Esophagus (tissue), 2 donors: ENCODE measurements around the gene EVX2. TPM values are rescaled to one million over a fixed set of nuclear protein-coding genes. Genes with fewer than 3 reads are reported as not detected.

Experiments used
- H3K27ac ChIP-seq, 2 donors: one replicate each; pipeline ENCODE4 v1.5.1; 2013; ENCODE audit warnings: low read depth in 2 of 2, mild to moderate bottlenecking in 2 of 2, inconsistent platforms in 1 of 2, low read length in 1 of 2, moderate library complexity in 1 of 2
- H3K27me3 ChIP-seq, 2 donors: one replicate each; pipeline ENCODE4 v1.6.1; 2013; ENCODE audit warnings: low read length in 2 of 2, control low read depth in 1 of 2, mild to moderate bottlenecking in 1 of 2; ENCODE audit not compliant: insufficient read depth in 2 of 2, control insufficient read depth in 1 of 2
- H3K36me3 ChIP-seq, 2 donors: one replicate each; pipeline ENCODE4 v1.6.1; 2013; ENCODE audit warnings: low read length in 1 of 2; ENCODE audit not compliant: control insufficient read depth in 2 of 2, insufficient read depth in 2 of 2
- H3K4me1 ChIP-seq, 2 donors: one replicate each; pipeline ENCODE4 v1.6.1; 2013; ENCODE audit warnings: low read length in 1 of 2; ENCODE audit not compliant: control insufficient read depth in 2 of 2, insufficient read depth in 2 of 2
- H3K4me3 ChIP-seq, 2 donors: one replicate each; pipeline ENCODE4 v1.5.1; 2013; ENCODE audit warnings: low read length in 2 of 2, mild to moderate bottlenecking in 2 of 2, low read depth in 1 of 2, moderate library complexity in 1 of 2
- H3K9me3 ChIP-seq, 2 donors: one replicate each; pipeline ENCODE4 v1.6.1; 2013; ENCODE audit warnings: mild to moderate bottlenecking in 2 of 2, low read depth in 1 of 2, low read length in 1 of 2, moderate library complexity in 1 of 2; ENCODE audit not compliant: control insufficient read depth in 2 of 2, insufficient read depth in 1 of 2
- WGBS, 2 donors: extraction: QIAGEN DNeasy Blood & Tissue Kit; methylation state at CpG; one replicate each; pipeline ENCODE4 v1.1.7; 2013; 5-methylcytosine and 5-hydroxymethylcytosine counted together
- polyA plus RNA-seq, 2 donors: library from polyadenylated mRNA; stranded (reverse); fragments of 200-250 nt; gene quantifications; one replicate each; pipeline ENCODE4 v1.2.3, GENCODE V29; 2013
- donor health status: healthy with polysubstance abuse.
- donor health status: Bipolar disorder and iron deficiency.

Gene EVX2
- polyA plus RNA-seq, 2 donors, result not detected

DNA sequence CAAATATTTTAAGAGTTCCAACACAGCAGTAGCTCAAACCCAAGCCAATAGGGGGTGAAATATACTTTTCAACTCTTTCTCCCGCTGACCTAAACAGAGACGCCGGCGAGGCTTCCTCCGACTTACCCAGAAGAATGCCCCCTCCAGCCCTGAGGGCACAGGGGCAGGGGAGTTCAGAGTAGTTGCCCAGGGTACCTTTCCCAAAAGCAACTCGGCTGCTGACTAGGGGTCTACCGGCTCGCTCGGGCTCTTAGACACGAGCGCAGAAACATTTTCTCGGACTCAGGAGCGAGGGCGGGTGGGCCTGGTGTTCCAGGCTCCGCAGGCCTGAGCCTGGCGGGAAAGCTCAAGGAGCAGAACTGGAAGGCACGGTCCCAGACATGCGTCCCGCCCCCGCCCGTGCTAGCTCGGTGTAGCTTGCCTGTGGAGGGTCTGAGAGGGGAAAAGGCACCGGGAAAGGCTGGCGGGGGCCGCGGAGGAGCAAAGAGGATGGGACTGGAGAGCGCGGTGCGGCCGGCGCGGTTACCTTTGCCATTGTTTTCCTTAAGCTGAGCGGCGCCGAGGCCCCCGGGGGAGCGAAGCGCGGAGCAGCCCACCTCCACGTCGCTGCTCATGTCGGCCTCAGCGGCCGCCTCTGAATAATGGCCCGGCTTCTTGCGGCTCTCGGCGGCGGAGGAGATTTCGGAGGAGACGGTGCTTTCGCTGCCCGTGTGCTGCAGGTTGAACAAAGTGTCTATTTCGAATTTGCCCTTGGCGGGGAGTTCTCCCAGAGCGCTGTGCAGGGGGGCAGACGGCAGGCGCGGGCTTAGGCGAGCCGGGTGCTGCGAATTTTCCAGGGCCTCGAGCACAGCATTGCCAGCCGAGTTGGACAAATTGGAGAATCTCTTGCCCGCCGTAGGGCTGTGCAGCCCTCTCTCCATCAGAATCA, 674 bp downstream of the EVX2 start:
- H3K27me3 ChIP-seq, result peaks cover 2 to 76% of the 10 kb centered on the region in 2 donors
- 7 to 11% methylated on average over 66 of the region's 66 CpGs for WGBS, 2 donors
- peaks cover 8 to 12% of the 10 kb centered on the region in 2 donors for H3K4me1 ChIP-seq
- H3K4me3 ChIP-seq, result no peak overlapping the region
- no peak overlapping the region for H3K27ac ChIP-seq
- H3K36me3 ChIP-seq, result no peaks in the 10 kb centered on the region
- H3K9me3 ChIP-seq, result peaks cover 13 to 36% of the 10 kb centered on the region in 2 donors

DNA sequence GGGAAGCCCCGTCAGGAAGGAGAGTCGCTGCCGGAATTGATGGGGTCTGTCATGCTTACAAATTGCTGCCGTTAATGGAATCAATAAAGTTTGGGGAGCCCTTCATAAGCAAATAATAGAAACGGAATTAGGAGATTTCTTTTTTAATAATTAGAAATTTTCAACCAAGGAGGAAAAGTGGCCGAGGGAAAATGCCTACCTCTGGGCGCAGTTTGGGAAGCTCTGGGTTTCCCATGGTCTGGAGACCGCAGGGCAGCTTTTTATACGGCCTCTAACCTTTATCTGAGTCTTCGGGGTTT, 1.3 kb downstream of the EVX2 start:
- Histone ChIP-seq H3K27ac (no peak overlapping the region), H3K4me1 (peaks cover 8 to 10% of the 10 kb centered on the region in 2 donors), H3K36me3 (no peaks in the 10 kb centered on the region), H3K9me3 (peaks cover 13 to 34% of the 10 kb centered on the region in 2 donors), H3K4me3 (no peak overlapping the region), H3K27me3 (peaks cover 2 to 70% of the 10 kb centered on the region in 2 donors)
- WGBS, 2 donors, result 11 to 18% methylated on average over 10 of the region's 10 CpGs

DNA sequence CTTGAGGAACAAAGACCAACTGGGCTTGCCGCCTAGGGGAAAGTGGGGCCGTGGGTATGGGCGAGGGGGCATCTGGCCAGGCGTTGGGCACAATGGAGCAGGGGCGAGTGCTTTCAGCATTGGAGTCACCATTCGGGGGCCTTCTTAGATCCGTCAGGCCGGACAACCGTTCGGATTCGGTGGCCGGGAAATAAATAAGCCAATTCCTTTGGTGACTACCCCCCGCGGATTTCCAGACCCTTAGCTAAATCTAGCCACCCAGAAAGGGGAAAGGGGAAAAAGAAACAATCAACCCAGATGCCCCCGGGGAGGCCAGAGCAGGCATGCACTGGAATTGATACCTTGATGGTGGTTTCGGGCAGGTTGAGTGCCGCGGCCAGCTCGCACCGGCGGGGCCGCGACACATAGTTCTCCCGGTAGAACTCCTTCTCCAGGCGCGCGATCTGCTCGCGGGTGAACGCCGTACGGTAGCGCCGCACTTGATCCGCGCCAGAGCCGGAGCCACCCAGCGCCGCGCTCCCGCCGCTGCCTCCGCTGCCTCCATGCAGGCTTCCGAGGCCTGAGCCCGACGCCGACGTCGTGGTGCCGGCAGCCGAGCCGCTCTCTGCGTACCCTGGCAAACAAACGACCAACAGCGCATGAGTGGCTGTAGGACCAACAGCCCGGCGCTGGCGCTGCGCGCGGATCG, 1.8 kb downstream of the EVX2 start:
- Histone ChIP-seq H3K4me3 (no peak overlapping the region), H3K27me3 (peaks cover 2 to 70% of the 10 kb centered on the region in 2 donors), H3K27ac (no peak overlapping the region), H3K4me1 (peaks cover 8 to 10% of the 10 kb centered on the region in 2 donors), H3K9me3 (peaks cover 13 to 34% of the 10 kb centered on the region in 2 donors), H3K36me3 (no peaks in the 10 kb centered on the region)
- WGBS, 2 donors, result 11 to 14% methylated on average over 62 of the region's 62 CpGs

DNA sequence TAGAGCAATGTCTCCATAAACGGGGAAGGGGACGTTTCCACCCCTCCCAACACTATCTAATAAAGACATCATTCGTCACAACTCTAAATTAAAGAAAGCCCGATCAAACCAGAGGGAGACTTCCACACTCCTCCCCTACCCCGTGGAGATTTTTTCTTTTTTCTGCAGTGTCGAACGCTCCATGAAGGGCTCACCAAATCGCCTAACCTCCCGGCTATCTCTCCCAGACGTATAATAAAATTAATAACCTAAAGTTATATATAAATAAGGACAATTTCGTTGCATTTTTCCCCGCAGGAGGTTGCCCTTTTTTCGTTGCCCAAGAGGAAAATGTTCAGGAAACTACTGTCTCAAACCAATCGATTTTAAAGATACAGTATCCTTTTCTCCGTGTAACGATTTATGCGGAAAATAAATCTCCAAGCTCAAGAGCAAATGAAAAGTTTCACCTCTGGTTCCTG, 2.4 kb downstream of the EVX2 start:
- Histone ChIP-seq H3K4me3 (no peak overlapping the region), H3K9me3 (peaks cover 13 to 34% of the 10 kb centered on the region in 2 donors), H3K4me1 (peaks cover 8 to 10% of the 10 kb centered on the region in 2 donors), H3K36me3 (no peaks in the 10 kb centered on the region), H3K27me3 (peaks cover 1 to 75% of the 10 kb centered on the region in 2 donors), H3K27ac (no peak overlapping the region)
- WGBS, 2 donors, result 10 to 13% methylated on average over 17 of the region's 17 CpGs

DNA sequence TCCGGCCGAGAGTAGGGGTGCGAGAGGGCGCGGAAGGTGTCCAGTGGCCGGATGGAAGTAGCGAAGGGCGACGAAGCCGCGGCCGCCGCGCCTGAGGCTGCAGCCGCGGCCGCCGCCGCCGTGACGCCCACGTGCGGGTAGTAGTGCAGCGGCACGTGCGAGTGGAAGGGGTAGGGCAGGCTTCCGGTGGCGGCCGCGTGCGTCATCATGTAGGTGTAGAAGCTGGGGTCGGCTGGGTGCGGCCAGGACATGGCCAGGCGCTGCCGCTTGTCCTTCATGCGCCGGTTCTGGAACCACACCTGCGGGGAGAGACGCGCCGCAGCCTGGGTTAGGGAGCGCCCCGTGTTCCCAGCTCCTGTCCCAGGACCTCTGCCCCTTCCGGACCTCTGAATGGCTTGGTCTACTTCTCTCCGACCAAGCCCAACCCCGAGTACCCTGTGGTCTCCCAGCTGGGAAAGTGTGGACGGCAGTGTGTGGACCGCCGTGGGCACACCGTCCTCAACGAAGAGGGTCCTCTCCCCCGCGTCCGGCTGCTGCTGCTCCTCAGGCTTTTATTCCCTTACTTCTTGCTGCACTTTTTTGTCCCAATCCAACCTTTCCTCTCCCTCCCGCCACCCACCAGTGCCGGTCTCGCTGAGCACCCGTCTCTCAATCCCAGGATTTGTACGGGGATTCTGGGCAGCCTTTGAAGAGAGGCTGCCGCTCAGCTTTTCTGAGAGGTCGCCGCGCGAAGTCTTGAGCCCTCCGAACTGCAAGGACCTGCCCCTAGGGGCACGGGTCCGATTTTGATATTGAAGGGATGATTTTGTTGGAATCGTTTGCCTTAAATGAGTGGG, 3.0 kb downstream of the EVX2 start:
- peaks cover 8% of the 10 kb centered on the region in 2 donors for H3K4me1 ChIP-seq
- peak overlapping the region; percentile 14 to 35 for H3K4me3 ChIP-seq
- H3K27ac ChIP-seq, result no peak overlapping the region
- H3K9me3 ChIP-seq, result peaks cover 13 to 32% of the 10 kb centered on the region in 2 donors
- peaks cover 0 to 73% of the 10 kb centered on the region in 2 donors for H3K27me3 ChIP-seq
- 9 to 15% methylated on average over 67 to 68 of the region's 68 CpGs for WGBS, 2 donors
- no peaks in the 10 kb centered on the region for H3K36me3 ChIP-seq

DNA sequence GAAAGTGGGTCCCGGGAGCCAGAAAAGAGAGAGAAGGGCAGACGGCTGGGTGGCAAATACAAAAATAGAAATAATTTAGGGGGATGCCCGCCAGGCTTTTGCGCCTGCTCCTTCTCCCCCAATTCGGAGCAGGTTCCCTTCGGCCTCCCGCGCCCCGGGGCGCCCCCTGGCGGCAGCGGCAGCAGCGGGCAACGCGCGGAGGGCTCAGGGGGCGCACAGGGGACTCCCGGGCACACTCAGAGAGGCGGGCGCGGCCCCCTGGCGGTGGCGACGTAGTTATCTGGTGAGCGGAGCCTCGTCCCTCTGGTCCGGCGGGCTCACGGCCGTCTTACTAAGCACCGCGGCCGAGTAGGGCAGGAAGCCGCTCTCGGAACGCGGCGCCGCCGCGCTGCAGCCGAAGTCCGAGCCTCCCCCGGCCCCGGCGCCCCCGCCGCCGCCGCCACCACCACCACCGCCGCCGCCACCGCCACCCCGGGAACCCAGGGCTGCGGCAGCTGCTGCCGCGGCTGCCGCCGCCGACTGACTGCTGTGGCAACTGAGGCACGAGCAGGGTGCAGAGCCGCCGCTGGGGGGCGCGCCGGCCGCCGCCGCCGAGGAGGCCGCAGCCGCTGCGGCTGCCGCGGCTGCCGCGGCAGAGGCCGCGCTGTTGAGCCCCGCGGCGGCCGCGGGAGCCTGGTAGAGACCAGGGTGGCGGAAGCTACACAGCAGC, 3.8 kb downstream of the EVX2 start:
- Histone ChIP-seq H3K36me3 (no peaks in the 10 kb centered on the region), H3K27ac (no peak overlapping the region), H3K4me1 (peaks cover 8% of the 10 kb centered on the region in 2 donors), H3K4me3 (peak overlapping the region; percentile 14 to 35), H3K9me3 (peaks cover 13 to 30% of the 10 kb centered on the region in 2 donors), H3K27me3 (peaks cover 0 to 70% of the 10 kb centered on the region in 2 donors)
- WGBS, 2 donors, result 4 to 5% methylated on average over 47 to 86 of the region's 86 CpGs

DNA sequence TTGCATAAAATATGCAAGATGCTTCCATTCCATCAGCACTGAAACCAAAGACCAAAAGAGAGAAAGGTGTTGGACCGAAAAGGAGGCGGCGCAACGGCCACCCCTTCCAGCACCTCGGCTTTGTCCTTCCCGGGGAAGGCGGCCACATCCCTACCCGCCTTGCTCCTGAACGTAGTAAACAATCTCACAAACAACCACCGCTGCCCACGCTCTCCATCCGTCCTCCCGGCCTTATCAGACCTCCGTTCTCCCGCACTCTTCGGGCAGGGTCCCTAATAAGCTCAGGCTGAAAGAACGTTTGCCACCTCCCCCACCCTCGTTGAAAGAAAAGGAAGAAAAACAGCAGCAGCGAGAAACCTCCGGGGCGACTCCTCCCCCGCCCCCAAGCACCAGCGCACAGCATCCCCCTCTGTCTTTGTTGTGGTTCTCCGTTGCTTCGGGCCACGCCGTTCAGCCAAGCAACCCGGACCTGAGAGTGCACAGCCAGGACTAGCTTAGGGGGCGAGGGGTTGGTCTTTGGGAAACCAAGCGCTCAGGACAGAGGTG, 4.4 kb downstream of the EVX2 start:
- no peak overlapping the region for H3K27ac ChIP-seq
- peaks cover 8% of the 10 kb centered on the region in 2 donors for H3K4me1 ChIP-seq
- H3K36me3 ChIP-seq, result no peaks in the 10 kb centered on the region
- H3K4me3 ChIP-seq, result peak overlapping the region in 1 of 2 donors; percentile 35
- H3K9me3 ChIP-seq, result peaks cover 13 to 29% of the 10 kb centered on the region in 2 donors
- WGBS, 2 donors, result 8 to 10% methylated on average over 30 of the region's 30 CpGs
- H3K27me3 ChIP-seq, result peaks cover 5 to 74% of the 10 kb centered on the region in 2 donors

DNA sequence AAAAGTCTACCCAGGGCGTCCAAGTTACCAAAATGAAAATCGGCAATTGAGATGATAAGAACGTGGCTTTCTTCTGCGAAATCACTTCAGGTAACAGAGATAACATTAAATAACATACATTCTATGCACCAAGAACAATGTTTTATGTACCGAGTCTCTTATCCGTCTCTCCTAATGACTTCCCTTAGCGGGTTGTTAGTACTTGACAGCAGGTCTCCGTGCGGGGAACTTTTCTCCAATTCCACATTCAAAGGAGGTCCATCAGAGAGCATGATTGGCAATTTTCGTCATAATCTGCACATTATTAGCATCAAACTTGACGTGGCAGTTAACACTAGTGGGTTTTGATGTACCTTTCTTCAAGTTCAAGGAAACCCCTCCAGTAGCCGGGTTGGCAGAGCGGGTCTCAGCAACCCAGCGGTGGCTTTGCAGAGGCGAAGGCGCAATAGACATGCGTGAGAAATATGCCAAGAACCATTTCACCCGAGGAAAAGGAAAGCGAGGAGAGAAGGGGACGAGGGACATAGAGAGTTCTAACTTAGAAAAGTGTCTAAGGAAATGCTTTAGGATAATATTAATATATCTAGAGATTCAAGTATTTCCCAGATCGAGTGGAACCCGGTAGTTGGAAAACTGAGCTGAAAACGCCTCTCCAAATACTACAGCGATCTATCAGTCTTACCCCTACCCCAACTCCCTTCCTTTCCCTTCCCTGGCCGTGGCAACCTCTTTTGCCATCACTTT, 5.0 kb downstream of the EVX2 start:
- Histone ChIP-seq H3K36me3 (no peaks in the 10 kb centered on the region), H3K4me1 (peaks cover 8% of the 10 kb centered on the region in 2 donors), H3K27ac (no peak overlapping the region), H3K4me3 (no peak overlapping the region), H3K27me3 (peaks cover 9 to 76% of the 10 kb centered on the region in 2 donors), H3K9me3 (peaks cover 13 to 29% of the 10 kb centered on the region in 2 donors)
- 12 to 13% methylated on average over 25 of the region's 25 CpGs for WGBS, 2 donors
